ENCODE measurements around the gene IL21. TPM values are rescaled to one million over a fixed set of nuclear protein-coding genes. Genes with fewer than 3 reads are reported as not detected.

Gene IL21
- total and polyA plus RNA-seq, 2 donors (not counting 1 experiment from before 2014, with no cell fraction given) = not detected

DNA sequence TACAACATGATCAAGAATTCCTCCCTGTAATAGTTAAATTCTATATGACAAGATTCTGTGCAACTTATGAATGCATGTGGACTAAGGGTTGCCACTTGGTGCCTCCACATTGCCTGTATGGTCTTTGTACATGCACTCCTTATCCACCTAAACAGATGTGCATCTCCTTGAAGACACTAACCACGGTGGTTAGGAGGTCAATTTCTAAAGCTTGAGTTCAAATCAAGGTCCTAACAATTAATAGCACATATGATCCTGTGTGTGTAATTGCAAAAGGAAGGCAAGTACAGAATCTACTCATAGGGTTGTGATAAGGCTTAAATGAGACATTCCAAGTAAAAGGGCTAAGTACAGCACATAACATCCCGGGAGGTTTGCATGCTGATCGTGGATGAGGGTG, 1.5 kb upstream of the IL21 start:
- Histone ChIP-seq H3K4me1 (ENCODE audit: control insufficient read depth in 2 of 2, insufficient read depth in 2 of 2, low read length in 2 of 2) (no peaks in the 10 kb centered on the region), H2AFZ (ENCODE audit: insufficient read depth, low read depth, low read length, poor library complexity, severe bottlenecking) (no peak overlapping the region), H3K4me2 (replicated peaks; ENCODE audit: low read depth, low read length, poor library complexity, severe bottlenecking) (no peak overlapping the region), H3K4me3 (ENCODE audit: control extremely low read depth in 1 of 5, extremely low read depth in 1 of 5, insufficient read depth in 1 of 5, low read depth in 2 of 5, low read length in 4 of 5) (no peak overlapping the region), H3K9me3 (ENCODE audit: control extremely low read depth in 1 of 3, control insufficient read depth in 2 of 3, insufficient read depth in 1 of 3, low read length in 2 of 3) (no peaks in the 10 kb centered on the region), H4K20me1 (ENCODE audit: control insufficient read depth, insufficient read depth, low read length, poor library complexity, severe bottlenecking) (no peaks in the 10 kb centered on the region), H3K9ac (ENCODE audit: low read length) (no peak overlapping the region), H3K27me3 (replicated peaks in 1 of 4; ENCODE audit: control extremely low read depth in 1 of 4, control insufficient read depth in 3 of 4, insufficient read depth in 4 of 4, low read length in 3 of 4) (peaks cover 0 to 3% (median 2%) of the 10 kb centered on the region in 4 experiments), H3K27ac (ENCODE audit: low read length in 2 of 2) (no peak overlapping the region), H3K36me3 (replicated peaks in 1 of 2; ENCODE audit: control extremely low read depth in 1 of 2, control insufficient read depth in 1 of 2, extremely low read depth in 1 of 2, insufficient read depth in 2 of 2, low read length in 1 of 2) (no peaks in the 10 kb centered on the region), H3K79me2 (ENCODE audit: control insufficient read depth, insufficient read depth, low read length) (no peaks in the 10 kb centered on the region)
- Mint-ChIP-seq H3K4me3 (no peak overlapping the region), H3K27ac (no peak overlapping the region), H3K4me1 (no peaks in the 10 kb centered on the region), H3K9me3 (ENCODE audit: insufficient read depth) (no peaks in the 10 kb centered on the region), H3K27me3 (peaks cover 4% of the 10 kb centered on the region)
- CTCF ChIA-PET = no interaction called here
- DNase-seq (no peak), ATAC-seq (ENCODE audit: low read depth) (no peak)
- POLR2A ChIA-PET = no interaction called here
- TF ChIP-seq EZH2 (IDR thresholded peaks at IDR 0.05; ENCODE audit: borderline replicate concordance, insufficient read depth, low read depth, low read length, poor library complexity, severe bottlenecking) = no peak
- TF ChIP-seq, protein P1, sequence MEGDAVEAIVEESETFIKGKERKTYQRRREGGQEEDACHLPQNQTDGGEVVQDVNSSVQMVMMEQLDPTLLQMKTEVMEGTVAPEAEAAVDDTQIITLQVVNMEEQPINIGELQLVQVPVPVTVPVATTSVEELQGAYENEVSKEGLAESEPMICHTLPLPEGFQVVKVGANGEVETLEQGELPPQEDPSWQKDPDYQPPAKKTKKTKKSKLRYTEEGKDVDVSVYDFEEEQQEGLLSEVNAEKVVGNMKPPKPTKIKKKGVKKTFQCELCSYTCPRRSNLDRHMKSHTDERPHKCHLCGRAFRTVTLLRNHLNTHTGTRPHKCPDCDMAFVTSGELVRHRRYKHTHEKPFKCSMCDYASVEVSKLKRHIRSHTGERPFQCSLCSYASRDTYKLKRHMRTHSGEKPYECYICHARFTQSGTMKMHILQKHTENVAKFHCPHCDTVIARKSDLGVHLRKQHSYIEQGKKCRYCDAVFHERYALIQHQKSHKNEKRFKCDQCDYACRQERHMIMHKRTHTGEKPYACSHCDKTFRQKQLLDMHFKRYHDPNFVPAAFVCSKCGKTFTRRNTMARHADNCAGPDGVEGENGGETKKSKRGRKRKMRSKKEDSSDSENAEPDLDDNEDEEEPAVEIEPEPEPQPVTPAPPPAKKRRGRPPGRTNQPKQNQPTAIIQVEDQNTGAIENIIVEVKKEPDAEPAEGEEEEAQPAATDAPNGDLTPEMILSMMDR (IDR thresholded peaks at IDR 0.05) = no peak
- intact Hi-C loops (cut with micrococcal nuclease) = no loop called here
- WGBS (ENCODE audit: insufficient coverage) = 70% methylated on average over 2 of the region's 3 CpGs

DNA sequence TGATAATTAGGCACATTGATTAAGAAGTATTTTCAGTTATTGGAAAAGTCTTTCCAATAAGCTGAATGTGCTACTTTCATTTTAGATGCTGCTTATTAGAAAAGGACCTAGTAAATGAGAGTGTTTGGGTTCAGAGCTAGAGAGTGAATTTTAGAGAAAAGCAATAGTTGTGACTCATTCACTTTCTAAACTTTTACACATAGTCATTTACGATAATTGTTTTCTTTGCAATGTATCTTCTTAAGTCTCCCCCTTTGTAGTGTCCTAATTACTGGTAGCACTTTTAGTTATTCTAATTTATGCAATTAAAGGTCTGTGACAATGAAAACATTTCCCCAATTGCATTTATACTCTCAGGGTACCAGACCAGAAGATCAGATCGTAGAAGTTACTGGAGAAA, 1.3 kb downstream of the IL21 start:
- Histone ChIP-seq H3K79me2 (ENCODE audit: control insufficient read depth, insufficient read depth, low read length) (no peaks in the 10 kb centered on the region), H3K36me3 (replicated peaks in 1 of 2; ENCODE audit: control extremely low read depth in 1 of 2, control insufficient read depth in 1 of 2, extremely low read depth in 1 of 2, insufficient read depth in 2 of 2, low read length in 1 of 2) (no peaks in the 10 kb centered on the region), H2AFZ (ENCODE audit: insufficient read depth, low read depth, low read length, poor library complexity, severe bottlenecking) (no peak overlapping the region), H3K4me1 (ENCODE audit: control insufficient read depth in 2 of 2, insufficient read depth in 2 of 2, low read length in 2 of 2) (no peaks in the 10 kb centered on the region), H3K4me2 (replicated peaks; ENCODE audit: low read depth, low read length, poor library complexity, severe bottlenecking) (no peak overlapping the region), H3K27me3 (replicated peaks in 1 of 4; ENCODE audit: control extremely low read depth in 1 of 4, control insufficient read depth in 3 of 4, insufficient read depth in 4 of 4, low read length in 3 of 4) (no peaks in the 10 kb centered on the region), H3K9me3 (ENCODE audit: control extremely low read depth in 1 of 3, control insufficient read depth in 2 of 3, insufficient read depth in 1 of 3, low read length in 2 of 3) (no peaks in the 10 kb centered on the region), H3K9ac (ENCODE audit: low read length) (no peak overlapping the region), H3K27ac (ENCODE audit: low read length in 2 of 2) (no peak overlapping the region), H3K4me3 (ENCODE audit: control extremely low read depth in 1 of 5, extremely low read depth in 1 of 5, insufficient read depth in 1 of 5, low read depth in 2 of 5, low read length in 4 of 5) (no peak overlapping the region), H4K20me1 (ENCODE audit: control insufficient read depth, insufficient read depth, low read length, poor library complexity, severe bottlenecking) (no peaks in the 10 kb centered on the region)
- Mint-ChIP-seq H3K4me1 (no peaks in the 10 kb centered on the region), H3K27ac (no peak overlapping the region), H3K9me3 (ENCODE audit: insufficient read depth) (no peaks in the 10 kb centered on the region), H3K4me3 (no peak overlapping the region), H3K27me3 (no peaks in the 10 kb centered on the region)
- CTCF ChIA-PET = interaction anchor here (1.7 kb wide), 1 partner anchor 8 kb away, joined by 3 read pairs; no protein-coding TSS in a partner anchor
- intact Hi-C loops (cut with micrococcal nuclease) = no loop called here
- DNase-seq (no peak), ATAC-seq (ENCODE audit: low read depth) (no peak)
- POLR2A ChIA-PET = no interaction called here
- WGBS (ENCODE audit: insufficient coverage) = 100% methylated on average over 1 of the region's 2 CpGs
- no peak for TF ChIP-seq EZH2 (IDR thresholded peaks at IDR 0.05; ENCODE audit: borderline replicate concordance, insufficient read depth, low read depth, low read length, poor library complexity, severe bottlenecking)
- TF ChIP-seq, protein P1 (IDR thresholded peaks at IDR 0.05) = no peak
